ENCODE results near the gene AMY1C.
"Not testable (repeated sequence)": the region's sequence is repeated elsewhere in the genome, so short reads cannot be mapped to it uniquely, and the experiment has no call there.

Gene AMY1C

GRCh38 chr1:103738031-103738430 is 11.7 kb upstream of the AMY1C start:
- not testable (repeated sequence) for H2AFZ ChIP-seq (ENCODE audit: low read depth, low read length); H3K36me3 ChIP-seq (ENCODE audit: insufficient read depth, low read length); H3K4me1 ChIP-seq (ENCODE audit: insufficient read depth, low read length); DNase-seq; H3K9me3 ChIP-seq (ENCODE audit: insufficient read depth, low read length, severe bottlenecking); H3K9ac ChIP-seq (ENCODE audit: low read depth, low read length); H4K20me1 ChIP-seq (ENCODE audit: insufficient read depth, low read length); H3K27me3 ChIP-seq (ENCODE audit: insufficient read depth, low read length, poor library complexity); H3K4me2 ChIP-seq (ENCODE audit: insufficient read depth, low read length); H3K4me3 ChIP-seq (ENCODE audit: low read depth in 1 of 2, low read length in 2 of 2); ATAC-seq (ENCODE audit: insufficient read depth, low read depth); H3K79me2 ChIP-seq (ENCODE audit: insufficient read depth, low read length); H3K27ac ChIP-seq (ENCODE audit: low read length)

GRCh38 chr1:103744449-103744848 is 5.2 kb upstream of the AMY1C start:
- not testable (repeated sequence) for H3K27me3 ChIP-seq (ENCODE audit: insufficient read depth, low read length, poor library complexity); DNase-seq; H4K20me1 ChIP-seq (ENCODE audit: insufficient read depth, low read length); H2AFZ ChIP-seq (ENCODE audit: low read depth, low read length); ATAC-seq (ENCODE audit: insufficient read depth, low read depth); H3K4me3 ChIP-seq (ENCODE audit: low read depth in 1 of 2, low read length in 2 of 2); H3K79me2 ChIP-seq (ENCODE audit: insufficient read depth, low read length); H3K9ac ChIP-seq (ENCODE audit: low read depth, low read length); H3K4me2 ChIP-seq (ENCODE audit: insufficient read depth, low read length); H3K4me1 ChIP-seq (ENCODE audit: insufficient read depth, low read length); H3K36me3 ChIP-seq (ENCODE audit: insufficient read depth, low read length); H3K27ac ChIP-seq (ENCODE audit: low read length); H3K9me3 ChIP-seq (ENCODE audit: insufficient read depth, low read length, severe bottlenecking)

- not testable (repeated sequence) for H3K4me2 ChIP-seq (ENCODE audit: insufficient read depth, low read length); H4K20me1 ChIP-seq (ENCODE audit: insufficient read depth, low read length); DNase-seq; H3K4me3 ChIP-seq (ENCODE audit: low read depth in 1 of 2, low read length in 2 of 2); H2AFZ ChIP-seq (ENCODE audit: low read depth, low read length); H3K36me3 ChIP-seq (ENCODE audit: insufficient read depth, low read length); H3K27me3 ChIP-seq (ENCODE audit: insufficient read depth, low read length, poor library complexity); H3K4me1 ChIP-seq (ENCODE audit: insufficient read depth, low read length); H3K9ac ChIP-seq (ENCODE audit: low read depth, low read length); H3K27ac ChIP-seq (ENCODE audit: low read length); H3K9me3 ChIP-seq (ENCODE audit: insufficient read depth, low read length, severe bottlenecking); H3K79me2 ChIP-seq (ENCODE audit: insufficient read depth, low read length); ATAC-seq (ENCODE audit: insufficient read depth, low read depth)
These were observed 4.7 kb upstream of the AMY1C start for GRCh38 chr1:103745040-103745439.

GRCh38 chr1:103748273-103748672 is 1.4 kb upstream of the AMY1C start:
- ATAC-seq (ENCODE audit: insufficient read depth, low read depth); H4K20me1 ChIP-seq (ENCODE audit: insufficient read depth, low read length); H3K4me3 ChIP-seq (ENCODE audit: low read depth in 1 of 2, low read length in 2 of 2); H3K27ac ChIP-seq (ENCODE audit: low read length); H3K9me3 ChIP-seq (ENCODE audit: insufficient read depth, low read length, severe bottlenecking); H3K4me1 ChIP-seq (ENCODE audit: insufficient read depth, low read length); DNase-seq; H3K4me2 ChIP-seq (ENCODE audit: insufficient read depth, low read length); H3K27me3 ChIP-seq (ENCODE audit: insufficient read depth, low read length, poor library complexity); H3K79me2 ChIP-seq (ENCODE audit: insufficient read depth, low read length); H3K9ac ChIP-seq (ENCODE audit: low read depth, low read length); H2AFZ ChIP-seq (ENCODE audit: low read depth, low read length); H3K36me3 ChIP-seq (ENCODE audit: insufficient read depth, low read length): not testable (repeated sequence)

- no peaks in the 10 kb centered on the region for H3K79me2 ChIP-seq (ENCODE audit: insufficient read depth, low read length)
- H3K4me2 ChIP-seq (ENCODE audit: insufficient read depth, low read length), result no peak overlapping the region
- DNase-seq, result no peak
- H3K27ac ChIP-seq (ENCODE audit: low read length), result no peak overlapping the region
- no peak for ATAC-seq (ENCODE audit: insufficient read depth, low read depth)
- H3K4me3 ChIP-seq (ENCODE audit: low read depth in 1 of 2, low read length in 2 of 2), result no peak overlapping the region
- TF ChIP-seq EZH2 (IDR thresholded peaks at IDR 0.05; ENCODE audit: borderline replicate concordance, low read depth, low read length, severe bottlenecking), result no peak
- TF ChIP-seq CTCF (IDR thresholded peaks at IDR 0.05; ENCODE audit: borderline replicate concordance, extremely low read depth, low read length, poor library complexity, severe bottlenecking), result no peak
- H4K20me1 ChIP-seq (ENCODE audit: insufficient read depth, low read length), result no peaks in the 10 kb centered on the region
- H3K9me3 ChIP-seq (ENCODE audit: insufficient read depth, low read length, severe bottlenecking), result no peaks in the 10 kb centered on the region
- no peaks in the 10 kb centered on the region for H3K4me1 ChIP-seq (ENCODE audit: insufficient read depth, low read length)
- H3K36me3 ChIP-seq (ENCODE audit: insufficient read depth, low read length), result no peaks in the 10 kb centered on the region
- no peak overlapping the region for H2AFZ ChIP-seq (ENCODE audit: low read depth, low read length)
- no peaks in the 10 kb centered on the region for H3K27me3 ChIP-seq (ENCODE audit: insufficient read depth, low read length, poor library complexity)
- no peak overlapping the region for H3K9ac ChIP-seq (ENCODE audit: low read depth, low read length)
These were observed 12.2 kb downstream of the AMY1C start for GRCh38 chr1:103761896-103762295.

All from DND-41 (cell line).